Activated CD8-positive, alpha-beta T cell treated with anti-CD3 and anti-CD28 coated beads for 36 hours (primary cell): Measurements from ENCODE around the gene VAMP8. TPM values are rescaled to one million over a fixed set of nuclear protein-coding genes. Genes with fewer than 3 reads are reported as not detected.
"Not testable (repeated sequence)": the region's sequence is repeated elsewhere in the genome, so short reads cannot be mapped to it uniquely, and the experiment has no call there.

Experiments
- ATAC-seq: fragments of 200-7000 bp; cut with Tn5 transposase; one replicate; pipeline ENCODE4 v1.10.0; 2021; ENCODE audit warnings: mild to moderate bottlenecking, moderate library complexity
- CTCF ChIA-PET: fragments of 350-600 bp; sonication (Branson Sonifier 250); formaldehyde crosslinking; loops from one replicate; lab custom pipeline; 2021; ENCODE audit warnings: antibody characterized with exemption; lab: Charles Lee
- POLR2A ChIA-PET: fragments of 350-600 bp; sonication (Branson Sonifier 250); formaldehyde crosslinking; loops from one replicate; lab custom pipeline; 2021; ENCODE audit warnings: antibody characterized with exemption; lab: Charles Lee
- DNase-seq: peaks from one replicate; pipeline ENCODE4 v3.0.0-alpha.2; 2020
- H3K27ac Mint-ChIP-seq: one replicate; pipeline ENCODE4 v1.8.0; 2021; ENCODE audit warnings: mild to moderate bottlenecking, mixed read lengths
- H3K27me3 Mint-ChIP-seq: one replicate; pipeline ENCODE4 v1.8.0; 2021; ENCODE audit warnings: mixed read lengths
- H3K36me3 Mint-ChIP-seq: one replicate; pipeline ENCODE4 v1.8.0; 2021; ENCODE audit warnings: low read depth, mixed read lengths
- H3K4me1 Mint-ChIP-seq: one replicate; pipeline ENCODE4 v1.8.0; 2021; ENCODE audit warnings: low read depth, mixed read lengths
- H3K4me3 Mint-ChIP-seq: one replicate; pipeline ENCODE4 v1.8.0; 2021; ENCODE audit warnings: mild to moderate bottlenecking, moderate library complexity, mixed read lengths
- H3K9me3 Mint-ChIP-seq: one replicate; pipeline ENCODE4 v1.8.0; 2021; ENCODE audit warnings: mixed read lengths
- CTCF ChIP-seq: fragments of 200-600 bp; IDR thresholded peaks from one replicate; pipeline ENCODE4 v1.8.0; 2022; ENCODE audit warnings: antibody characterized with exemption, mild to moderate bottlenecking
- intact Hi-C: fragments of 100-400 bp; cut with micrococcal nuclease; formaldehyde crosslinking; loops from one replicate; pipeline ENCODE4 v1.10.0; 2022
- total RNA-seq, 2 experiments: library from RNA; stranded (reverse); gene quantifications; one replicate each; pipeline ENCODE4 v1.2.3, GENCODE V29; 2021

VAMP8 gene
- total RNA-seq, 2 experiments from 2014 or later, result 84.5 to 91.1 TPM

GRCh38 chr2:85615413-85615728, 38.0 kb downstream of the VAMP8 start:
- ChIA-PET CTCF (interaction anchor here (1.2 to 1.6 kb wide), 2 partner anchors 10 to 22 kb away, joined by 6 read pairs; no protein-coding TSS in a partner anchor), POLR2A (interaction anchor here (0.6 to 3.8 kb wide), 15 partner anchors 11 to 491 kb away, joined by 3 to 34 read pairs (median 4); partner anchors contain the start of genes GGCX, GNLY, MAT2A and PTCD3)
- intact Hi-C loops, result no loop called here
- Mint-ChIP-seq H3K36me3 (peaks cover 29% of the 10 kb centered on the region), H3K4me3 (peak overlapping the region; percentile 98), H3K27ac (peak overlapping the region; percentile 98), H3K4me1 (peaks cover 36% of the 10 kb centered on the region), H3K9me3 (no peaks in the 10 kb centered on the region), H3K27me3 (no peaks in the 10 kb centered on the region)
- no peak for TF ChIP-seq CTCF
- DNase-seq (no peak), ATAC-seq (no peak)

- DNase-seq, H3K27me3 Mint-ChIP-seq, ATAC-seq, intact Hi-C loops, H3K9me3 Mint-ChIP-seq: not testable (repeated sequence)
- H3K36me3 Mint-ChIP-seq, result peaks cover 30% of the 10 kb centered on the region
- POLR2A ChIA-PET, result interaction anchor here (0.9 to 3.2 kb wide), 4 partner anchors 13 to 28 kb away, joined by 3 to 34 read pairs (median 7); partner anchors contain the start of gene TMEM150A
- CTCF ChIA-PET, result interaction anchor here (2.1 kb wide), 1 partner anchor 66 kb away, joined by 4 read pairs; no protein-coding TSS in a partner anchor
- H3K27ac Mint-ChIP-seq, result peak overlapping the region; percentile 98
- peaks cover 31% of the 10 kb centered on the region for H3K4me1 Mint-ChIP-seq
- H3K4me3 Mint-ChIP-seq, result peak overlapping the region; percentile 98
Measured at GRCh38 chr2:85617723-85618122, 40.3 kb downstream of the VAMP8 start.

- no peaks in the 10 kb centered on the region for H3K9me3 Mint-ChIP-seq
- TF ChIP-seq CTCF, result no peak
- POLR2A ChIA-PET, result interaction anchor here (1.1 to 1.7 kb wide), 3 partner anchors 8 to 81 kb away, joined by 3 to 4 read pairs (median 3); partner anchors contain the start of genes C2orf68 and MAT2A
- H3K27me3 Mint-ChIP-seq, result no peaks in the 10 kb centered on the region
- ATAC-seq, result no peak
- intact Hi-C loops, result no loop called here
- H3K4me1 Mint-ChIP-seq, result peaks cover 28% of the 10 kb centered on the region
- no peak overlapping the region for H3K27ac Mint-ChIP-seq
- CTCF ChIA-PET, result interaction anchor here (6.4 kb wide), 1 partner anchor 17 kb away, joined by 61 read pairs; no protein-coding TSS in a partner anchor
- no peak overlapping the region for H3K4me3 Mint-ChIP-seq
- DNase-seq, result no peak
- peaks cover 44% of the 10 kb centered on the region for H3K36me3 Mint-ChIP-seq
Measured at GRCh38 chr2:85619617-85620016, 42.2 kb downstream of the VAMP8 start.

GRCh38 chr2:85621338-85621737, 44.0 kb downstream of the VAMP8 start:
- DNase-seq, result no peak
- no peak overlapping the region for H3K27ac Mint-ChIP-seq
- ATAC-seq, result no peak
- H3K4me3 Mint-ChIP-seq, result no peak overlapping the region
- intact Hi-C loops, result no loop called here
- no peaks in the 10 kb centered on the region for H3K27me3 Mint-ChIP-seq
- H3K9me3 Mint-ChIP-seq, result no peaks in the 10 kb centered on the region
- ChIA-PET POLR2A (interaction anchor here (1.3 to 2.7 kb wide), 2 partner anchors 25 to 267 kb away, joined by 4 to 8 read pairs; partner anchors contain the start of genes ELMOD3 and RETSAT), CTCF (interaction anchor here (1.1 to 6.4 kb wide), 3 partner anchors 12 to 34 kb away, joined by 3 to 61 read pairs (median 3); no protein-coding TSS in a partner anchor)
- TF ChIP-seq CTCF, result no peak
- H3K4me1 Mint-ChIP-seq, result peaks cover 22% of the 10 kb centered on the region
- peaks cover 50% of the 10 kb centered on the region for H3K36me3 Mint-ChIP-seq

- no peaks in the 10 kb centered on the region for H3K27me3 Mint-ChIP-seq
- H3K27ac Mint-ChIP-seq, result peak overlapping the region; percentile 13
- ATAC-seq (no peak), DNase-seq (no peak)
- H3K36me3 Mint-ChIP-seq, result peaks cover 48% of the 10 kb centered on the region
- H3K9me3 Mint-ChIP-seq, result no peaks in the 10 kb centered on the region
- intact Hi-C loops, result no loop called here
- ChIA-PET CTCF (interaction anchor here (6.4 kb wide), 1 partner anchor 13 kb away, joined by 61 read pairs; no protein-coding TSS in a partner anchor), POLR2A (interaction anchor here (2.6 kb wide), 1 partner anchor 12 kb away, joined by 11 read pairs; the partner anchor contains the start of gene C2orf68)
- no peak for TF ChIP-seq CTCF
- peaks cover 23% of the 10 kb centered on the region for H3K4me1 Mint-ChIP-seq
- H3K4me3 Mint-ChIP-seq, result no peak overlapping the region
Measured at GRCh38 chr2:85623991-85624390, 46.6 kb downstream of the VAMP8 start.
